GM15510 (cell line): ENCODE results near the gene WDR45B.

Experiments
- POLR2A ChIP-seq: IDR thresholded peaks from 3 replicates; pipeline ENCODE4 v1.6.1; 2011; ENCODE audit warnings: borderline replicate concordance; ENCODE audit not compliant: insufficient read length; ENCODE audit errors: extremely low read depth

The WDR45B gene

GRCh38 chr17:82665217-82665616 is 17.0 kb upstream of the WDR45B start:
- TF ChIP-seq POLR2A: no peak

DNA sequence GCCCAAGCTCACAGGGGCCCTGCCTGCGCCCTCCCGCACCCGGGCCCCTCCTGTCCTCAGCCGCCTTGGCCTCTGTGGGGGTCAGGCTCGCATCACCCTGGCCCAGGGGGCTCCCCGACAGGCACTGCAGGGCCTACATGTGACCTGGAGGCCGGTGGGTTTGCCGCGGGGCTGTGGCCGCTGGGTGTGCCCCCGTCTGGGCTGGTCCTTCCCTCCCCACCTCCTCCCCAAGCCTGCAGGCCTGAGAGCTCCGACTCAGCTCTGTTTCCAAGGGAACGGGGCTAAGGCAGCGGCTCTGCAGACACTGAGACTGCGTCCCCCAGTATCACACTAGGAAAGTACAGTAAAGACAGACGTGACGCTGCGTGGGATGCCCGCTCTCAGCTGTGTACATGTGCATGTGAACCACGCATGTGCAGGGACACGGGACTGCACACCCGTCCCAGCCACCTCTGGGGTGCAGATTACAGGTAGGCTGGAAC is 16.5 kb upstream of the WDR45B start:
- TF ChIP-seq POLR2A: no peak

- no peak for TF ChIP-seq POLR2A
These were observed 16.0 kb upstream of the WDR45B start for GRCh38 chr17:82664276-82664575.

DNA sequence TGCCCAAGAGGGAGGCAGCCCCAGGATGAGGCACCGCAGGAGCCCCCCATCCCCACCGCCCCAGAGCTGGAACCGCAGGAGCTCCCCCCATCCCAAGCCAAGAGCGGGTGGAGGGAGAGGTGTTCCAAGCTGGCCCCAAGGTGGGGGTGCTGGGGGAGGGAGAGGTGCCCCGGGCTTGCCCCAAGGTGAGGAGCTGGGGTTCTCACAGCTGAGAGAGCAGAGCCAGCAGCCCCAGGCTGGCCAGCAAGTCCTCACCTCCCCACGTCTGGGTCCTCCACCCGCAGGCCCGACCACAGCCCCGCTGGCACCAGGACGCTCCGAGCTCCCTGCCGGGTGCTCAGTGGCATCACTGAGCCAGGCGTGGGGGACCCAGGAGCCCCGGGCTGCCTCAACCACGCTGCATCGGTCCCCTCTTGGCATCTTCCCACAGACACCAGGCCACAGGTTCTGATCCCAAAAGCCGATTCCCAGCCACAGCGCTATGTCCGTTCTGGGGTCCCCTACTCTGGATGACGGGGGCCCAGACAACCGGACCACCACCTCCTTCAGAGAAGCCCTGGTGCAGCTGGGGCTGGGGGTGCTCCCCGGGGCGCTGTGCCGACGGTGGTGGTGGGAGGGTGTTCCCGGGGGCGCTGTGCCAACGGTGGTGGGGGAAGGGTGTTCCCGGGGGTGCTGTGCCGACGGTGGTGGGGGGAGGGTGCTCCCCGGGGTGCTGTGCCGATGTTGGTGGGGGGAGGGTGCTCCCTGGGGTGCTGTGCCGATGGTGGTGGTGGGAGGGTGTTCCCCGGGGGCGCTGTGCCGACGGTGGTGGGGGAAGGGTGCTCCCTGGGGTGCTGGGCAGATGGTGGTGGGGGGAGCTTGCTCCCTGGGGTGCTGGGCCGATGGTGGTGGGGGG is 15.4 kb upstream of the WDR45B start:
- no peak for TF ChIP-seq POLR2A

DNA sequence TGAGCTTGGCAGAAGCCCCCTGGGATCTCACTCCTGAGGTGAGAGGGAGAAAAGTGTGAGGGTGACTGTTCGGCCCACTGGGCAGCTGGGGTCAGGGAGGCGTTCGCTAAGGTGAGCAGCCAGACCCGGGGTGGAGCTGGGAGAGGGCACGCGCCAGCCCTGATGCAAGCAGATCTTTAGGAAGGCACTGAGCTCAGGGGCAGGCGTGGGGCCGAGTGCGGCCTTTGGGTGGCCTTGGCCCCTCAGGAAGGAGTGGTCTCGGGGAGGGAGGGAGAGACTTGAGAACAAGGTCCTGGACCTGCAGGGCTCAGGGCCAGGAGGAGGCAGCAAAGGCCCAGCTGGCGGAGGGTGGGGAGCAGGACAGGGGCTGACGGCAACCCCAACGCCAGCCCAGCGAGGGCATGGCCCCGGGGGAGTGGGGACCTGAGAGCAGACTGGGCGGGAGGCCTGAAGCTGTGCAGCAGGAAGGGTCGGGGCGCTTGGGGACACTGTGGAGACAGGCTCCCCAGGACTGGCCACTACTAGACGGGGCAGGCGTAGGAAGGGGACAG is 14.5 kb upstream of the WDR45B start:
- TF ChIP-seq POLR2A: no peak

DNA sequence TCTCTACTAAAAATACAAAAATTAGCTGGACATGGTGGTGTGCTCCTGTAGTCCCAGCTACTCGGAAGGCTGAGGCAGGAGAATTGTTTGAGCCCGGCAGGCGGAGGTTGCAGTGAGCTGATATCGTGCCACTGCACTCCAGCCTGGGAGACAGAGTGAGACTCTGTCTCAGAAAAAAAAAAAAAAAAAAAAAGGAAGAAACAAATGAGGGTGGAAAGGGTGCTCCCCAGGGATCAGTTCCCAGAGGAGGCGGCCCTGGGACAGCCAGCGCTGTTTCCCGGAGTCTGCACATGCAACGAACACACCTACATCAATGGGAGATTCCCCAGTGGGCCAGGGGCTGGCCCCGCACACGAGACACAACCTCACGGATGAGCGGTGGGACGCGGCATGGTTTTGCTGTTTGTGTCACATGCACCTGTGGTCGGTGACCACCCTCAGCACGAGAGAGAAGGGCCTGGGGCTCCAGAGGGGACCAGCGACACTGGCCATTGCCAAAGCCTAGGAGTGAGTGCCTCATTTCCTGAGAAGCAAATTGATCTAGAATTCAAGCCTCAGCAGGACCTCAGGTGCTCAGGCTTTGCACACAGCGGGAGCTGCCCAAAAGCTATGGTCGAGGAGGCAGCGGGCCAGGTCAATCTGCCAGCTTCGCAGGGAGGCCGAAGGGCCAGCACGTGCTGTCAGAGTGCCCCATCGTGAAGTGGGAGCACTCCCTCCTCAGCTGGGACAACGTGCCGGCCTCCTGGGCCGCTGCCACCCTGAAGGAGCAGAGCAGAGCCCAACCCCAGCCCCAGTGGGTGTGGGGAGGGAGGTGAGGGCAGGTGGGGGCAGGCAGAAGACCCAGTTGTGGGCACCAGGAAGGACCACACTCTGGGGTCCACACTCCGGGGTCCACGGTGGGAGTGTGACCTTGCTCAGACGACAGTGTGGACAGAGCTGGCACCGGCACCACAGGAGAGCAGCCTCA is 13.8 kb upstream of the WDR45B start:
- no peak for TF ChIP-seq POLR2A

DNA sequence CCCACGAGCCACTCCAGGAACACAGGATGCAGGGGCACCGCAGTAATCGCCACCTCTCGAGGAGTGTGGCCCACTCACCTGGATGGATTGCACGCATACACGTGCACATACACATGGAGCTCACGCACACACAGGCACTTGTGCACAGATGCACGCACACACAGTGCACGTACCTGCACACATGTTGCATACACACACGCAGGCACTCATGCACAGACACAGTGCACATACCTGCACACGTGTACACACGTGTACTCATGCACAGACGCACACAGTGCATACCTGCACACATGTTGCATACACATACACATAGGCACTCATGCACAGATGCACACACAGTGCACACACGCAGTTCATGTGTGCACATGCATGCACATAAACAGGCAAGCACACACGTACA is 11.6 kb upstream of the WDR45B start:
- no peak for TF ChIP-seq POLR2A

- TF ChIP-seq POLR2A: no peak
These were observed 10.7 kb upstream of the WDR45B start for GRCh38 chr17:82658796-82659452.

- no peak for TF ChIP-seq POLR2A
These were observed 10.1 kb upstream of the WDR45B start for GRCh38 chr17:82658331-82658730.

DNA sequence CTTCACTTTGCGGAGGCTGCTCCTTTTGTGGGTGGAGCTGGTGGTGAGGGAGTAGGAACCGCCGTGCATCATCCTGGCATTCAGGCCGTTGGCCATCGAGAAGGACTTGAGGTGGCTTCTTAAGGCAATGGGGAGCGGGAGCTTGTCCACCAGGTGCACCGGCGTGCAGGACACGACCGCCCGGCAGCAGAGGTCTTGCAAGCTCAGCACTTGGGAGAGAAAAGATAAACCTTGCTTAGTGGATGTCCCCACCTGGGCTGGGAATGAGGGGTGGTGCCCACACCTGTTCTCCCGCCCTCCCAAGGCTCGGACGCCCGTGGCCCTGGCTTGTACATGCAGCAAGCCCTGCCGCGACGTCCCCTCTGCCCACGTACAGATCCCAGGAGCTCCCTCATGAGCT is 9.7 kb upstream of the WDR45B start:
- no peak for TF ChIP-seq POLR2A

- no peak for TF ChIP-seq POLR2A
These were observed 8.0 kb upstream of the WDR45B start for GRCh38 chr17:82656266-82656665.

GRCh38 chr17:82655523-82655922 is 7.3 kb upstream of the WDR45B start:
- TF ChIP-seq POLR2A: no peak

GRCh38 chr17:82655038-82655479 is 6.8 kb upstream of the WDR45B start:
- no peak for TF ChIP-seq POLR2A
